SU-DHL-6 (cell line): ENCODE measurements around the gene SH3RF3.

Experiments
- H2AFZ ChIP-seq: fragments of 200-600 bp; sonication (generic); 2 replicates; pipeline ENCODE4 v1.6.1; 2014; ENCODE audit warnings: low read depth, mild to moderate bottlenecking, moderate library complexity, mixed read lengths, antibody characterized with exemption, low read length; ENCODE audit not compliant: severe bottlenecking
- H3F3A ChIP-seq: fragments of 200-600 bp; shearing (Covaris generic); 2 replicates; pipeline ENCODE4 v1.6.0; 2016; ENCODE audit warnings: antibody characterized with exemption, mild to moderate bottlenecking; ENCODE audit not compliant: insufficient read depth
- H3K27ac ChIP-seq: fragments of 200-600 bp; sonication (generic); 2 replicates; pipeline ENCODE4 v1.5.1; 2016; ENCODE audit warnings: low read depth, mild to moderate bottlenecking, low read length, moderate library complexity, mixed read lengths
- H3K27me3 ChIP-seq: fragments of 200-600 bp; sonication (generic), shearing (Covaris generic); 2 replicates; pipeline ENCODE4 v1.6.0; 2014; ENCODE audit warnings: mild to moderate bottlenecking, low read length
- H3K36me3 ChIP-seq: fragments of 200-600 bp; sonication (generic); 2 replicates; pipeline ENCODE4 v1.6.1; 2014; ENCODE audit warnings: mild to moderate bottlenecking, low read length, mixed read lengths
- H3K4me2 ChIP-seq: fragments of 300-600, 200-600 bp; shearing (Covaris generic), sonication (generic); 2 replicates; pipeline ENCODE4 v1.6.0; 2014; ENCODE audit warnings: low read length, low read depth, mild to moderate bottlenecking; ENCODE audit not compliant: poor library complexity, severe bottlenecking
- H3K4me3 ChIP-seq: fragments of 200-600 bp; sonication (generic); 2 replicates; pipeline ENCODE4 v1.5.1; 2014; ENCODE audit warnings: antibody characterized with exemption, low read length, mild to moderate bottlenecking, mixed read lengths; ENCODE audit not compliant: insufficient read depth, poor library complexity, severe bottlenecking
- H3K79me2 ChIP-seq: fragments of 200-600 bp; sonication (generic); 2 replicates; pipeline ENCODE4 v1.6.1; 2014; ENCODE audit warnings: mild to moderate bottlenecking, low read length, moderate library complexity; ENCODE audit not compliant: insufficient read depth
- H3K9ac ChIP-seq: fragments of 200-600 bp; sonication (generic); 2 replicates; pipeline ENCODE4 v1.7.0; 2014; ENCODE audit warnings: mild to moderate bottlenecking, low read length
- H3K9me2 ChIP-seq: fragments of 200-600 bp; sonication (generic); replicated peaks from 2 replicates; pipeline ENCODE4 v1.6.1; 2014; ENCODE audit warnings: low read length; ENCODE audit not compliant: insufficient read depth
- H3K9me3 ChIP-seq: fragments of 200-600 bp; sonication (generic); 2 replicates; pipeline ENCODE4 v1.6.1; 2014; ENCODE audit warnings: low read length, mixed read lengths; ENCODE audit not compliant: insufficient read depth
- H4K20me1 ChIP-seq: fragments of 200-600 bp; sonication (generic); 2 replicates; pipeline ENCODE4 v1.6.1; 2014; ENCODE audit warnings: low read depth, mild to moderate bottlenecking, antibody characterized with exemption, low read length, moderate library complexity, mixed read lengths
- CTCF ChIP-seq: fragments of 200-600 bp; sonication (generic); IDR thresholded peaks from one replicate; pipeline ENCODE4 v1.5.1; 2017; ENCODE audit warnings: antibody characterized with exemption, mild to moderate bottlenecking, low read length, moderate library complexity; ENCODE audit not compliant: insufficient read depth, poor library complexity, severe bottlenecking
- EZH2phosphoT487 ChIP-seq: fragments of 200-600 bp; sonication (generic), shearing (Covaris generic); conservative IDR thresholded peaks from 2 replicates; pipeline ENCODE4 v1.6.1; 2018; ENCODE audit warnings: mild to moderate bottlenecking, antibody characterized with exemption, low read length, moderate library complexity, mixed read lengths

The SH3RF3 gene

GRCh38 chr2:109440499-109441156 is 311.6 kb downstream of the SH3RF3 start:
- H3K9ac ChIP-seq: no peak overlapping the region
- H3K36me3 ChIP-seq: 0 out of 2 replicates have a peak, but pooled peaks cover 2% of the 10 kb centered on the region
- no peaks in the 10 kb centered on the region for H3K27me3 ChIP-seq
- H3K9me2 ChIP-seq: no peaks in the 10 kb centered on the region
- H3K4me2 ChIP-seq: no peak overlapping the region
- H4K20me1 ChIP-seq: no peaks in the 10 kb centered on the region
- no peak for TF ChIP-seq CTCF
- TF ChIP-seq EZH2phosphoT487: no peak
- no peak overlapping the region for H3K4me3 ChIP-seq
- no peaks in the 10 kb centered on the region for H3K79me2 ChIP-seq
- H3K9me3 ChIP-seq: peaks cover 11% of the 10 kb centered on the region; the same call in 1 of the 2 replicates
- H2AFZ ChIP-seq: no peak overlapping the region
- H3K27ac ChIP-seq: no peak overlapping the region
- no peaks in the 10 kb centered on the region for H3F3A ChIP-seq

- no peak for TF ChIP-seq EZH2phosphoT487
- TF ChIP-seq CTCF: no peak
- H3K4me3 ChIP-seq: no peak overlapping the region
- H3K36me3 ChIP-seq: 0 out of 2 replicates have a peak, but pooled peaks cover 2% of the 10 kb centered on the region
- H3K9ac ChIP-seq: no peak overlapping the region
- H2AFZ ChIP-seq: no peak overlapping the region
- no peaks in the 10 kb centered on the region for H3K9me2 ChIP-seq
- H3K27ac ChIP-seq: no peak overlapping the region
- H3F3A ChIP-seq: no peaks in the 10 kb centered on the region
- H3K27me3 ChIP-seq: no peaks in the 10 kb centered on the region
- H3K4me2 ChIP-seq: no peak overlapping the region
- no peaks in the 10 kb centered on the region for H3K79me2 ChIP-seq
- no peaks in the 10 kb centered on the region for H4K20me1 ChIP-seq
- peaks cover 11% of the 10 kb centered on the region; the same call in 1 of the 2 replicates for H3K9me3 ChIP-seq
Measured at GRCh38 chr2:109442715-109443319, 313.8 kb downstream of the SH3RF3 start.

- Histone ChIP-seq H3K9me3 (peaks cover 11% of the 10 kb centered on the region; the same call in 1 of the 2 replicates), H3K4me2 (no peak overlapping the region)
- TF ChIP-seq CTCF (no peak), EZH2phosphoT487 (no peak)
Measured at GRCh38 chr2:109444916-109445315, 315.9 kb downstream of the SH3RF3 start.

More at GRCh38 chr2:109444916-109445315, 315.9 kb downstream of the SH3RF3 start:
- no peaks in the 10 kb centered on the region for H3F3A ChIP-seq
- H2AFZ ChIP-seq: no peak overlapping the region
- H3K9me2 ChIP-seq: no peaks in the 10 kb centered on the region
- no peaks in the 10 kb centered on the region for H4K20me1 ChIP-seq
- H3K27ac ChIP-seq: no peak overlapping the region
- H3K9ac ChIP-seq: no peak overlapping the region
- H3K79me2 ChIP-seq: no peaks in the 10 kb centered on the region
- no peaks in the 10 kb centered on the region for H3K27me3 ChIP-seq
- 0 out of 2 replicates have a peak, but pooled peaks cover 2% of the 10 kb centered on the region for H3K36me3 ChIP-seq
- no peak overlapping the region for H3K4me3 ChIP-seq
